HFFc6 (cell line): Measurements from ENCODE around the gene UQCC3. TPM values are rescaled to one million over a fixed set of nuclear protein-coding genes. Genes with fewer than 3 reads are reported as not detected.

Experiments
- DNase-seq: peaks from one replicate; pipeline ENCODE4 v3.0.0-alpha.2; 2018
- H3K27ac Mint-ChIP-seq: 2 replicates; pipeline ENCODE4 v1.8.0; 2020; ENCODE audit warnings: mild to moderate bottlenecking, mixed read lengths
- H3K27me3 Mint-ChIP-seq: 2 replicates; pipeline ENCODE4 v1.8.0; 2021; ENCODE audit warnings: mild to moderate bottlenecking, moderate library complexity, mixed read lengths; ENCODE audit not compliant: insufficient read depth
- H3K36me3 Mint-ChIP-seq: 2 replicates; pipeline ENCODE4 v1.8.0; 2021; ENCODE audit warnings: low read depth, mixed read lengths
- H3K4me1 Mint-ChIP-seq: 2 replicates; pipeline ENCODE4 v1.8.0; 2020; ENCODE audit warnings: low read depth, mixed read lengths
- H3K4me3 Mint-ChIP-seq: 2 replicates; pipeline ENCODE4 v1.8.0; 2020; ENCODE audit warnings: mild to moderate bottlenecking, moderate library complexity, mixed read lengths
- H3K9me3 Mint-ChIP-seq: 2 replicates; pipeline ENCODE4 v1.8.0; 2020; ENCODE audit warnings: mild to moderate bottlenecking, mixed read lengths
- CTCF ChIP-seq: fragments of 200-600 bp; sonication (generic); IDR thresholded peaks from 2 replicates; pipeline ENCODE4 v1.5.0; 2021; ENCODE audit warnings: antibody characterized with exemption, mild to moderate bottlenecking
- total RNA-seq, 6 experiments: library from RNA; stranded (reverse); fragmentation: NEBNext Ultra II Directional; extraction: Animal tissue kit (Norgen Biotek cat#: 25700); gene quantifications; 2 replicates in 1 of 6; 3 replicates in 5 of 6; pipeline ENCODE4 v1.2.3, GENCODE V29; 2021

Gene UQCC3
- total RNA-seq, 6 experiments from 2014 or later, result 9.8 to 14.2 (median 11.3) TPM

- peak overlapping the region; percentile 94 for H3K27ac Mint-ChIP-seq
Observed at GRCh38 chr11:62677714-62678113, 6.2 kb downstream of the UQCC3 start.

GRCh38 chr11:62678433-62678769 lies 6.9 kb downstream of the UQCC3 start:
- H3K4me1 Mint-ChIP-seq, result peaks cover 27% of the 10 kb centered on the region
- H3K27ac Mint-ChIP-seq, result peak overlapping the region; percentile 94
- H3K9me3 Mint-ChIP-seq, result no peaks in the 10 kb centered on the region
- DNase-seq, result no peak
- H3K4me3 Mint-ChIP-seq, result peak overlapping the region; percentile 91
- H3K36me3 Mint-ChIP-seq, result peaks cover 16% of the 10 kb centered on the region
- no peak for TF ChIP-seq CTCF
- H3K27me3 Mint-ChIP-seq, result peaks cover 4% of the 10 kb centered on the region; the same call in 1 of the 2 replicates

More at GRCh38 chr11:62677714-62678113, 6.2 kb downstream of the UQCC3 start:
- peaks cover 16% of the 10 kb centered on the region for H3K36me3 Mint-ChIP-seq
- no peaks in the 10 kb centered on the region for H3K9me3 Mint-ChIP-seq
- peak overlapping the region; percentile 91 for H3K4me3 Mint-ChIP-seq
- H3K4me1 Mint-ChIP-seq, result peaks cover 34% of the 10 kb centered on the region
- no peak for TF ChIP-seq CTCF
- no peak for DNase-seq
- H3K27me3 Mint-ChIP-seq, result peaks cover 4% of the 10 kb centered on the region; the same call in 1 of the 2 replicates

- Mint-ChIP-seq H3K36me3 (peaks cover 16% of the 10 kb centered on the region), H3K4me1 (peaks cover 27% of the 10 kb centered on the region), H3K27ac (peak within 1 kb of the TSS; percentile 94), H3K4me3 (peak within 1 kb of the TSS; percentile 91), H3K9me3 (no peaks in the 10 kb centered on the region), H3K27me3 (peaks cover 4% of the 10 kb centered on the region; the same call in 1 of the 2 replicates)
- no peak for TF ChIP-seq CTCF
- peak; percentile 76 for DNase-seq
Observed at GRCh38 chr11:62678770-62679696, 7.6 kb downstream of the UQCC3 start, which contains the start of gene UBXN1. Gene UBXN1, minus strand, starts transcription at chr11:62679073. Its CDS starts 150 bp downstream, at chr11:62678923.

GRCh38 chr11:62680825-62681240 lies 9.4 kb downstream of the UQCC3 start:
- peaks cover 27% of the 10 kb centered on the region for H3K4me1 Mint-ChIP-seq
- peak; percentile 80 for DNase-seq
- peaks cover 12% of the 10 kb centered on the region for H3K36me3 Mint-ChIP-seq
- peaks cover 4% of the 10 kb centered on the region for H3K27me3 Mint-ChIP-seq
- H3K27ac Mint-ChIP-seq, result peak overlapping the region; percentile 56
- H3K9me3 Mint-ChIP-seq, result no peaks in the 10 kb centered on the region
- TF ChIP-seq CTCF, result peak; percentile 78
- H3K4me3 Mint-ChIP-seq, result peak overlapping the region; percentile 60; the same call in 1 of the 2 replicates

- Mint-ChIP-seq H3K4me3 (no peak overlapping the region), H3K9me3 (no peaks in the 10 kb centered on the region), H3K27me3 (peaks cover 4% of the 10 kb centered on the region), H3K27ac (no peak overlapping the region), H3K4me1 (peaks cover 18% of the 10 kb centered on the region), H3K36me3 (peaks cover 6% of the 10 kb centered on the region)
- DNase-seq, result no peak
- TF ChIP-seq CTCF, result no peak
Observed at GRCh38 chr11:62682518-62682917, 11.0 kb downstream of the UQCC3 start.
